ENCODE results near the gene SALL2.

Gene SALL2

GRCh38 chr14:21528381-21529348, 2.5 kb upstream of the SALL2 start:
- H3K4me3 ChIP-seq: no peak overlapping the region

GRCh38 chr14:21527318-21527679, 1.2 kb upstream of the SALL2 start:
- no peak overlapping the region for H3K27ac ChIP-seq
- H3K4me3 ChIP-seq: no peak overlapping the region

More at GRCh38 chr14:21528381-21529348, 2.5 kb upstream of the SALL2 start:
- H3K27ac ChIP-seq: no peak overlapping the region

- Histone ChIP-seq H3K27ac (peak overlapping the region in 6 of 21 experiments; percentile 11 to 77 (median 56)), H3K4me3 (peak overlapping the region; percentile 44 to 71 (median 58))
Measured at GRCh38 chr14:21526672-21527317, 649 bp upstream of the SALL2 start.

- H3K4me3 ChIP-seq: peak overlapping the region; percentile 44 to 71 (median 58)
- peak overlapping the region in 13 of 21 experiments; percentile 3 to 77 (median 47) for H3K27ac ChIP-seq
Measured at GRCh38 chr14:21525571-21525961, 580 bp downstream of the SALL2 start.

GRCh38 chr14:21524575-21525490, 1.3 kb downstream of the SALL2 start:
- peak overlapping the region in 2 of 7 experiments; percentile 60 to 71 for H3K4me3 ChIP-seq
- H3K27ac ChIP-seq: no peak overlapping the region

- Histone ChIP-seq H3K4me3 (no peak overlapping the region), H3K27ac (no peak overlapping the region)
Measured at GRCh38 chr14:21523203-21523602, 2.9 kb downstream of the SALL2 start.

- Histone ChIP-seq H3K4me3 (no peak overlapping the region), H3K27ac (no peak overlapping the region)
Measured at GRCh38 chr14:21521501-21521900, 4.6 kb downstream of the SALL2 start.

- Histone ChIP-seq H3K4me3 (no peak overlapping the region), H3K27ac (no peak overlapping the region)
Measured at GRCh38 chr14:21520767-21521166, 5.4 kb downstream of the SALL2 start.

GRCh38 chr14:21518725-21519124, 7.4 kb downstream of the SALL2 start:
- Histone ChIP-seq H3K27ac (no peak overlapping the region), H3K4me3 (no peak overlapping the region)

GRCh38 chr14:21514341-21514740, 11.8 kb downstream of the SALL2 start:
- Histone ChIP-seq H3K4me3 (no peak overlapping the region), H3K27ac (no peak overlapping the region)

- Histone ChIP-seq H3K4me3 (peak within 1 kb of the TSS; percentile 65 to 95 (median 84)), H3K27ac (peak within 1 kb of the TSS; percentile 47 to 94 (median 86))
Measured at GRCh38 chr14:21510735-21511657, 15.2 kb downstream of the SALL2 start, which contains the start of gene METTL3. METTL3 (minus strand) TSS chr14:21511340; CDS start chr14:21511223, 117 bp downstream.

GRCh38 chr14:21509432-21510143, 16.6 kb downstream of the SALL2 start:
- H3K27ac ChIP-seq: peak overlapping the region in 1 of 21 experiments; percentile 86
- H3K4me3 ChIP-seq: peak overlapping the region in 2 of 7 experiments; percentile 88 to 93

- Histone ChIP-seq H3K27ac (no peak overlapping the region), H3K4me3 (no peak overlapping the region)
Measured at GRCh38 chr14:21506557-21506956, 19.6 kb downstream of the SALL2 start.

GRCh38 chr14:21505012-21505553, 21.1 kb downstream of the SALL2 start:
- H3K4me3 ChIP-seq: no peak overlapping the region
- H3K27ac ChIP-seq: peak overlapping the region in 1 of 21 experiments; percentile 12

GRCh38 chr14:21503376-21503775, 22.8 kb downstream of the SALL2 start:
- Histone ChIP-seq H3K4me3 (no peak overlapping the region), H3K27ac (no peak overlapping the region)

- Histone ChIP-seq H3K4me3 (no peak overlapping the region), H3K27ac (no peak overlapping the region)
Measured at GRCh38 chr14:21501568-21501967, 24.6 kb downstream of the SALL2 start.
